H1 (cell line): ENCODE data around the gene TRIM10. TPM values are rescaled to one million over a fixed set of nuclear protein-coding genes. Genes with fewer than 3 reads are reported as not detected.

Experiments
- CTCF ChIA-PET: fragments of 300-600 bp; sonication (Branson Sonifier 250); formaldehyde crosslinking; loops from one replicate; lab custom pipeline; 2021; ENCODE audit not compliant: partially characterized antibody; lab: Charles Lee
- POLR2A ChIA-PET: fragments of 300-600 bp; sonication (Branson Sonifier 250); formaldehyde crosslinking; loops from one replicate; lab custom pipeline; 2021; ENCODE audit warnings: inconsistent platforms; ENCODE audit not compliant: partially characterized antibody; lab: Charles Lee
- DNase-seq, 2 experiments: peaks; one replicate each; pipeline versions ENCODE4 v3.0.0 to v3.0.0-alpha.2; 2010 to 2022; ENCODE audit warnings: low spot score in 2 of 2, low read depth in 1 of 2, mixed read lengths in 1 of 2
- FAIRE-seq: peaks from 2 replicates; lab custom pipeline; 2011; peaks lifted over from hg19 to GRCh38; lab: Jason Lieb, UNC
- H2AFZ ChIP-seq: 2 replicates; pipeline ENCODE4 v1.8.1; 2012; ENCODE audit warnings: low read length, inconsistent platforms
- H2AK5ac ChIP-seq: 2 replicates; pipeline ENCODE4 v1.6.1; 2013; ENCODE audit warnings: low read depth, low read length
- H2BK120ac ChIP-seq: replicated peaks from 2 replicates; pipeline ENCODE3; 2013; ENCODE audit warnings: low read depth, low read length, inconsistent platforms
- H2BK12ac ChIP-seq: 2 replicates; pipeline ENCODE4 v1.6.1; 2013; ENCODE audit warnings: low read depth, low read length
- H2BK15ac ChIP-seq: 2 replicates; pipeline ENCODE4 v1.6.1; 2013; ENCODE audit warnings: low read length
- H2BK20ac ChIP-seq: 2 replicates; pipeline ENCODE4 v1.6.1; 2013; ENCODE audit warnings: low read length
- H2BK5ac ChIP-seq: 2 replicates; pipeline ENCODE4 v1.6.1; 2013; ENCODE audit warnings: low read depth, low read length
- H3K14ac ChIP-seq: 2 replicates; pipeline ENCODE4 v1.6.1; 2013; ENCODE audit warnings: inconsistent platforms; ENCODE audit not compliant: insufficient read length
- H3K18ac ChIP-seq: 2 replicates; pipeline ENCODE4 v1.6.1; 2013; ENCODE audit warnings: low read length; ENCODE audit errors: extremely low read depth
- H3K23ac ChIP-seq: 2 replicates; pipeline ENCODE4 v1.6.1; 2013; ENCODE audit warnings: inconsistent platforms; ENCODE audit not compliant: insufficient read length
- H3K23me2 ChIP-seq: 2 replicates; pipeline ENCODE4 v1.6.1; 2013; ENCODE audit warnings: low read depth, low read length
- H3K27ac ChIP-seq: 2 replicates; pipeline ENCODE4 v1.6.1; 2011; ENCODE audit warnings: low read depth, low read length, inconsistent platforms
- H3K27me3 ChIP-seq, 4 experiments: replicated peaks in 1 of 4; 1 replicate in 1 of 4; 2 replicates in 3 of 4; pipeline versions ENCODE4 v1.6.1 to v1.8.1; 2011 to 2013; ENCODE audit warnings: low read length in 3 of 4, mild to moderate bottlenecking in 3 of 4, inconsistent platforms in 2 of 4, mixed read lengths in 2 of 4, moderate library complexity in 1 of 4; ENCODE audit not compliant: control insufficient read depth in 3 of 4, insufficient read depth in 3 of 4; ENCODE audit errors: extremely low read depth in 1 of 4
- H3K36me3 ChIP-seq, 4 experiments: 2 replicates each; pipeline versions ENCODE4 v1.6.1 to v1.8.1; 2011 to 2013; ENCODE audit warnings: mild to moderate bottlenecking in 4 of 4, low read length in 3 of 4, moderate library complexity in 2 of 4, control low read depth in 1 of 4, inconsistent platforms in 1 of 4; ENCODE audit not compliant: insufficient read depth in 4 of 4, control insufficient read depth in 2 of 4
- H3K4ac ChIP-seq: replicated peaks from 2 replicates; pipeline ENCODE3; 2013; ENCODE audit warnings: low read length, low read depth, mixed read lengths, inconsistent platforms; ENCODE audit not compliant: insufficient read length
- H3K4me1 ChIP-seq, 4 experiments: replicated peaks in 1 of 4; 1 replicate in 1 of 4; 2 replicates in 3 of 4; pipeline versions ENCODE4 v1.6.1 to v1.8.1; 2011 to 2013; ENCODE audit warnings: low read length in 3 of 4, inconsistent platforms in 2 of 4, mixed read lengths in 1 of 4; ENCODE audit not compliant: insufficient read depth in 4 of 4, control insufficient read depth in 3 of 4
- H3K4me2 ChIP-seq, 2 experiments: 2 replicates each; pipeline versions ENCODE4 v1.6.1 to v1.8.1; 2011 to 2013; ENCODE audit warnings: low read depth in 2 of 2, low read length in 2 of 2, control low read depth in 1 of 2, inconsistent platforms in 1 of 2, mild to moderate bottlenecking in 1 of 2; ENCODE audit not compliant: insufficient read depth in 1 of 2
- H3K4me3 ChIP-seq, 4 experiments: fragments of 200-600, 300-600 bp in 1 of 4; sonication (generic), shearing (Covaris generic), sonication (Bioruptor Twin) in 1 of 4; 2 replicates each; pipeline versions ENCODE4 v1.5.1 to v1.8.1; 2011 to 2016; ENCODE audit warnings: low read length in 4 of 4, low read depth in 3 of 4, control low read depth in 2 of 4, inconsistent platforms in 2 of 4, mild to moderate bottlenecking in 2 of 4, mixed read lengths in 1 of 4, moderate library complexity in 1 of 4; ENCODE audit not compliant: insufficient read depth in 2 of 4; ENCODE audit errors: extremely low read depth in 1 of 4
- H3K56ac ChIP-seq: replicated peaks from 2 replicates; pipeline ENCODE3; 2013; ENCODE audit warnings: low read depth, mild to moderate bottlenecking, mixed read lengths, low read length, inconsistent platforms; ENCODE audit not compliant: insufficient read length
- H3K79me1 ChIP-seq: 2 replicates; pipeline ENCODE4 v1.6.1; 2013; ENCODE audit warnings: low read depth, low read length, control low read depth
- H3K79me2 ChIP-seq, 2 experiments: 2 replicates each; pipeline versions ENCODE4 v1.6.1 to v1.8.1; 2012 to 2013; ENCODE audit warnings: low read length in 2 of 2, mild to moderate bottlenecking in 2 of 2, inconsistent platforms in 1 of 2; ENCODE audit not compliant: insufficient read depth in 2 of 2, control insufficient read depth in 1 of 2
- H3K9ac ChIP-seq, 4 experiments: replicated peaks in 1 of 4; 1 replicate in 1 of 4; 2 replicates in 3 of 4; pipeline versions ENCODE4 v1.6.1 to v1.8.1; 2011 to 2013; ENCODE audit warnings: low read depth in 3 of 4, low read length in 3 of 4, control low read depth in 2 of 4, mild to moderate bottlenecking in 2 of 4, moderate library complexity in 2 of 4, inconsistent platforms in 1 of 4; ENCODE audit errors: extremely low read depth in 1 of 4
- H3K9me3 ChIP-seq, 2 experiments: 2 replicates each; pipeline versions ENCODE4 v1.6.1 to v1.8.1; 2012 to 2013; ENCODE audit warnings: mild to moderate bottlenecking in 2 of 2, moderate library complexity in 2 of 2, control low read depth in 1 of 2, inconsistent platforms in 1 of 2, low read depth in 1 of 2, low read length in 1 of 2, mixed read lengths in 1 of 2; ENCODE audit not compliant: insufficient read depth in 2 of 2
- H4K20me1 ChIP-seq, 2 experiments: replicated peaks in 1 of 2; 2 replicates each; pipeline versions ENCODE3 to v1.8.1; 2011 to 2013; ENCODE audit warnings: inconsistent platforms in 2 of 2, low read length in 2 of 2, mild to moderate bottlenecking in 1 of 2; ENCODE audit not compliant: insufficient read depth in 2 of 2, control insufficient read depth in 1 of 2
- H4K5ac ChIP-seq: 2 replicates; pipeline ENCODE4 v1.6.1; 2013; ENCODE audit warnings: low read length, low read depth, mixed read lengths, inconsistent platforms; ENCODE audit not compliant: insufficient read length
- H4K8ac ChIP-seq: 2 replicates; pipeline ENCODE4 v1.8.0; 2013; ENCODE audit warnings: mild to moderate bottlenecking, moderate library complexity, low read length, inconsistent platforms; ENCODE audit not compliant: insufficient read depth; ENCODE audit errors: extremely low read depth
- H4K91ac ChIP-seq: replicated peaks from 2 replicates; pipeline ENCODE3; 2013; ENCODE audit warnings: low read length, mixed read lengths, inconsistent platforms; ENCODE audit not compliant: insufficient read length
- CBX5 ChIP-seq: fragments of 300-800, 300-1000 bp; sonication (generic); IDR thresholded peaks from 2 replicates; pipeline ENCODE4 v1.7.1; 2016; ENCODE audit warnings: antibody characterized with exemption, low read length, low read depth
- WGBS, 2 experiments: shearing (Covaris generic) in 1 of 2; methylation state at CpG; one replicate each; pipeline versions ENCODE4 v1.1.6 to v1.1.7; 2013 to 2015; ENCODE audit warnings: low lambda C conversion rate in 2 of 2, mixed read lengths in 2 of 2, inconsistent platforms in 1 of 2, low coverage in 1 of 2, missing lambda C conversion rate in 1 of 2; ENCODE audit not compliant: insufficient replicate concordance in 2 of 2, insufficient coverage in 1 of 2, insufficient read length in 1 of 2; ENCODE audit errors: extremely low coverage in 1 of 2, missing lambda C conversion rate in 1 of 2; 5-methylcytosine and 5-hydroxymethylcytosine counted together
- polyA plus RNA-seq, 7 experiments: library from polyadenylated mRNA; depleted of rRNA in 3 of 7; stranded (reverse) in 5 of 7; unstranded in 2 of 7; fragments of >200 nt in 5 of 7; fragments of 200-250 nt in 2 of 7; gene quantifications; 1 replicate in 5 of 7; 2 replicates in 1 of 7; 4 replicates in 1 of 7; pipeline versions ENCODE4 v1.2.1 to v1.2.3, GENCODE V29; 2011 to 2013; ENCODE audit warnings: missing spikeins in 2 of 7, mixed read lengths in 2 of 7
- total RNA-seq: library from RNA; stranded (reverse); fragmentation: NEBNext Ultra II Directional; extraction: Animal tissue kit (Norgen Biotek cat#: 25700); gene quantifications from 2 replicates; pipeline ENCODE4 v1.2.1, GENCODE V29; 2021

The TRIM10 gene
- total and polyA plus RNA-seq, 2 of the 8 experiments (the other 6 are each of a cell fraction or from before 2014, with no cell fraction given) = 0.06 TPM; not detected in 1

- 87% methylated on average over 5 of the region's 5 CpGs; no CpG with 5 or more reads in 1 of the 2 experiments for WGBS, 2 experiments
- CTCF ChIA-PET = interaction anchor here (1.5 kb wide), 1 partner anchor 53 kb away, joined by 5 read pairs; no protein-coding TSS in a partner anchor
- DNase-seq = peak in 1 of 2 experiments; percentile 38
- Histone ChIP-seq H2BK12ac (no peak overlapping the region), H3K79me2 (no peaks in the 10 kb centered on the region), H4K5ac (no peak overlapping the region), H2AFZ (no peak overlapping the region), H2AK5ac (no peak overlapping the region), H4K91ac (no peak overlapping the region), H2BK20ac (no peak overlapping the region), H3K56ac (no peak overlapping the region), H3K18ac (no peak overlapping the region), H4K8ac (no peak overlapping the region), H4K20me1 (peaks cover 0 to 3% of the 10 kb centered on the region in 2 experiments), H2BK5ac (no peak overlapping the region), H3K4me3 (no peak overlapping the region), H2BK15ac (no peak overlapping the region), H3K9me3 (peaks cover 0 to 3% of the 10 kb centered on the region in 2 experiments; a peak in 1 of 4 replicates), H3K23ac (no peak overlapping the region), H3K27me3 (no peaks in the 10 kb centered on the region; a peak in 1 of 7 replicates), H3K79me1 (no peaks in the 10 kb centered on the region), H3K14ac (no peak overlapping the region), H3K36me3 (peaks cover 2 to 29% (median 21%) of the 10 kb centered on the region in 4 experiments; a peak in 7 of 8 replicates), H3K4me2 (no peak overlapping the region), H3K27ac (no peak overlapping the region), H3K23me2 (no peaks in the 10 kb centered on the region), H2BK120ac (no peak overlapping the region), H3K9ac (no peak overlapping the region; a peak in 1 of 7 replicates), H3K4ac (no peak overlapping the region), H3K4me1 (no peaks in the 10 kb centered on the region)
- POLR2A ChIA-PET = interaction anchor here (0.9 kb wide), 1 partner anchor 21 kb away, joined by 3 read pairs; no protein-coding TSS in a partner anchor
- FAIRE-seq = no peak
- TF ChIP-seq CBX5 = no peak
Measured at GRCh38 chr6:30184417-30185031, 23.5 kb upstream of the TRIM10 start.
